ENCODE measurements around the gene TRIM60. TPM values are rescaled to one million over a fixed set of nuclear protein-coding genes. Genes with fewer than 3 reads are reported as not detected.
"Not testable (repeated sequence)": the region's sequence is repeated elsewhere in the genome, so short reads cannot be mapped to it uniquely, and the experiment has no call there.

Gene TRIM60
- total RNA-seq, 1 donor from 2014 or later = not detected

DNA sequence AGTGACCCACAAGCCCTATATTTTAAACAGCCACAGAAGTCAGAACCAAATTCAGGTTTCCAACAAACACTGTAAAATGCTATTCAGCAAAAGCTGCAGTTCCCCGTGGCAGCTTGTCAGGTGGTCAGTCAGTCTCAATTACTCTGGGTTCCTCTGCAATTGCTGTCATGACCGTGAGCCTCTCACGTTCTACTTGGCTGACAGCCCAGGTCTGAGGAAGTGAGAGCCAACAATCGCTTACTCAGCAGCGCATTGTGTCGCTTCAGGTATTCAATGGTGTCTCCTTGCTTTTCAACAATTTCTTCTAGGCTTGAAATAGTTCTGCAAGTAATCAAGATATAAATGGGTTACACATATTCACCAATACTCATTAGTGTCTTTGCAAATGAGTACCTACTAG, 47.7 kb downstream of the TRIM60 start:
- DNase-seq (ENCODE audit: low spot score, unreplicated experiment) = no peak
- Mint-ChIP-seq H3K27me3 (no peaks in the 10 kb centered on the region), H3K4me3 (ENCODE audit: low read depth) (no peak overlapping the region), H3K36me3 (ENCODE audit: insufficient read depth) (peaks cover 13% of the 10 kb centered on the region), H3K4me1 (ENCODE audit: low read depth) (no peaks in the 10 kb centered on the region), H3K9me3 (ENCODE audit: low read depth) (no peaks in the 10 kb centered on the region), H3K27ac (no peak overlapping the region)
- TF ChIP-seq, protein P1, sequence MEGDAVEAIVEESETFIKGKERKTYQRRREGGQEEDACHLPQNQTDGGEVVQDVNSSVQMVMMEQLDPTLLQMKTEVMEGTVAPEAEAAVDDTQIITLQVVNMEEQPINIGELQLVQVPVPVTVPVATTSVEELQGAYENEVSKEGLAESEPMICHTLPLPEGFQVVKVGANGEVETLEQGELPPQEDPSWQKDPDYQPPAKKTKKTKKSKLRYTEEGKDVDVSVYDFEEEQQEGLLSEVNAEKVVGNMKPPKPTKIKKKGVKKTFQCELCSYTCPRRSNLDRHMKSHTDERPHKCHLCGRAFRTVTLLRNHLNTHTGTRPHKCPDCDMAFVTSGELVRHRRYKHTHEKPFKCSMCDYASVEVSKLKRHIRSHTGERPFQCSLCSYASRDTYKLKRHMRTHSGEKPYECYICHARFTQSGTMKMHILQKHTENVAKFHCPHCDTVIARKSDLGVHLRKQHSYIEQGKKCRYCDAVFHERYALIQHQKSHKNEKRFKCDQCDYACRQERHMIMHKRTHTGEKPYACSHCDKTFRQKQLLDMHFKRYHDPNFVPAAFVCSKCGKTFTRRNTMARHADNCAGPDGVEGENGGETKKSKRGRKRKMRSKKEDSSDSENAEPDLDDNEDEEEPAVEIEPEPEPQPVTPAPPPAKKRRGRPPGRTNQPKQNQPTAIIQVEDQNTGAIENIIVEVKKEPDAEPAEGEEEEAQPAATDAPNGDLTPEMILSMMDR (IDR thresholded peaks at IDR 0.05; ENCODE audit: unreplicated experiment) = no peak

DNA sequence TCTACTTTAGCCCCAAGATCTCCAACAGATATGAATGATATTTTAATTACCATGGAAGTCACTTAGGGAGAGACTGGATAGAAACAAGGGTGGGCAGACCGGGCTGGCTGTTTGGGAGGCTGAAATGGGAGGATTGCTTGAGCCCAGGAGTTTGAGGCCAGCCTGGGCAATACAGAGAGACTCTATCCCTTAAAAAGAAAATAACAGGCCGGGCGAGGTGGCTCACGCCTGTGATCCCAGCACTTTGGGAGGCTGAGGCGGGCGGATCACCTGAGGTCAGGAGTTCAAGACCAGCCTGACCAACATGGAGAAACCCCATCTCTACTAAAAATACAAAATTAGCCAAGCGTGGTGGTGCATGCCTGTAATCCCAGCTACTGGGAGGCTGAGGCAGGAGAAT, 53.0 kb downstream of the TRIM60 start:
- not testable (repeated sequence) for H3K27ac Mint-ChIP-seq; H3K27me3 Mint-ChIP-seq; H3K4me1 Mint-ChIP-seq (ENCODE audit: low read depth); H3K4me3 Mint-ChIP-seq (ENCODE audit: low read depth); DNase-seq (ENCODE audit: low spot score, unreplicated experiment); H3K9me3 Mint-ChIP-seq (ENCODE audit: low read depth)
- H3K36me3 Mint-ChIP-seq (ENCODE audit: insufficient read depth) = peaks cover 14% of the 10 kb centered on the region

DNA sequence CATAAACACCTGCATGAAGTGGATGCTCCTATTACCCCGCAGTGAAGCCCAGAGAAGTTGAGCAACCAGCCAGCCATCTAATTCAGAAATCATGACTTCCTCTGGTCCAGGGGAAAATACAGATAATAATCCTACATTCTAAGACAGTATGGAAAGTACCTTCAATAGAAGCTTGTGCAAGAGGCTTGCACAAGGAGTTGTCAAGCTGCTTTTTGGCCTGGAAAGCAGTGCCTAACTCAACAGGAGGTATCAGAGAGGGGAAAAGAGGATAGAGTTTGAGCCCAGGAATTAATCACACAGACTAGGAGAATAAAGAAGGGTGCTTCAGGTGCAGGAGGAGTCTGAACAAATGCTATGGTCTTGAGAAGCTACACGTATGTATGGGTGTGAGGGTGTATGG, 54.1 kb downstream of the TRIM60 start:
- Mint-ChIP-seq H3K27ac (no peak overlapping the region), H3K36me3 (ENCODE audit: insufficient read depth) (peaks cover 14% of the 10 kb centered on the region), H3K9me3 (ENCODE audit: low read depth) (no peaks in the 10 kb centered on the region), H3K4me1 (ENCODE audit: low read depth) (no peaks in the 10 kb centered on the region), H3K4me3 (ENCODE audit: low read depth) (no peak overlapping the region), H3K27me3 (no peaks in the 10 kb centered on the region)
- TF ChIP-seq, protein P1 (IDR thresholded peaks at IDR 0.05; ENCODE audit: unreplicated experiment) = no peak
- DNase-seq (ENCODE audit: low spot score, unreplicated experiment) = no peak

DNA sequence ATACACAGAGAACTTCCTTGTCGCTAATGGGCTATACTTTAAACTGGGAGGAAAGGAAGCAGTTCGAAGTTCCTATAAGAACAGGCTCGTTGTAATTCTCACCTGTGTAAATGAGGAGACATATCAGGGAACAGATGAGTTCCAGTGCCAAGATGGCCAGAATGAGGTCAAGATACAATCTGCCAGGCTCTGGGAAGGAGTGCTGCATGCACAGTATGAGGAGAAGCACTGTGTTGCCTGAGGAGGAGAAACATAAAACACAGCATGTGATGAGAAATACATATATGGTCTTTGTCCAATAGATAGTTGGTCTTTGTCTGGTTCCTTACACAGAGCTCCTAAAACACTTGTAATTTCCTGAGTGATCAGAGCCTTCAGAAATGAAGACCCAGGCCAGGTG, 56.6 kb downstream of the TRIM60 start:
- no peaks in the 10 kb centered on the region for H3K4me1 Mint-ChIP-seq (ENCODE audit: low read depth)
- H3K9me3 Mint-ChIP-seq (ENCODE audit: low read depth) = no peaks in the 10 kb centered on the region
- H3K4me3 Mint-ChIP-seq (ENCODE audit: low read depth) = no peak overlapping the region
- H3K27ac Mint-ChIP-seq = no peak overlapping the region
- peaks cover 14% of the 10 kb centered on the region for H3K36me3 Mint-ChIP-seq (ENCODE audit: insufficient read depth)
- TF ChIP-seq, protein P1 (IDR thresholded peaks at IDR 0.05; ENCODE audit: unreplicated experiment) = no peak
- no peak for DNase-seq (ENCODE audit: low spot score, unreplicated experiment)
- H3K27me3 Mint-ChIP-seq = no peaks in the 10 kb centered on the region

Other genes starting within 250 kb of the TRIM60 start
- 4.8 and 6.4 TPM in 2 replicates for gene APELA, start 154.8 kb upstream of the TRIM60 start, total RNA-seq
- 2.3 and 3.5 TPM in 2 replicates for gene TRIM61, start 54.3 kb upstream of the TRIM60 start, total RNA-seq
- gene TRIM75, start 21.9 kb downstream of the TRIM60 start, total RNA-seq = not detected in 2 replicates
- 8.7 and 10.5 TPM in 2 replicates for gene TMEM192, start 80.9 kb downstream of the TRIM60 start, total RNA-seq
- gene KLHL2, start 175.6 kb downstream of the TRIM60 start, total RNA-seq = 22.1 and 22.3 TPM in 2 replicates

Measured in progenitor cell of endocrine pancreas (in vitro differentiated cells).